Endodermal cell (in vitro differentiated cells): ENCODE measurements around the gene ZDHHC11. TPM values are rescaled to one million over a fixed set of nuclear protein-coding genes. Genes with fewer than 3 reads are reported as not detected.

Experiments used
- DNase-seq: peaks from one replicate; pipeline ENCODE4 v3.0.0-alpha.2; 2017
- H3K27ac ChIP-seq: 2 replicates; pipeline ENCODE4 v1.5.1; 2013; ENCODE audit warnings: mild to moderate bottlenecking, low read depth, low read length, moderate library complexity
- H3K27me3 ChIP-seq: 2 replicates; pipeline ENCODE4 v1.6.1; 2013; ENCODE audit warnings: mild to moderate bottlenecking, low read length, moderate library complexity; ENCODE audit not compliant: insufficient read depth, control insufficient read depth, poor library complexity, severe bottlenecking
- H3K36me3 ChIP-seq: 2 replicates; pipeline ENCODE4 v1.7.0; 2013; ENCODE audit warnings: mild to moderate bottlenecking, low read length, moderate library complexity; ENCODE audit not compliant: control insufficient read depth, insufficient read depth
- H3K4me1 ChIP-seq: one replicate; pipeline ENCODE4 v1.7.0; 2013; ENCODE audit warnings: low read length; ENCODE audit not compliant: control insufficient read depth, insufficient read depth
- H3K4me3 ChIP-seq: 2 replicates; pipeline ENCODE4 v1.5.1; 2013; ENCODE audit warnings: mild to moderate bottlenecking, low read length, moderate library complexity
- H3K9ac ChIP-seq: 2 replicates; pipeline ENCODE4 v1.6.1; 2013; ENCODE audit warnings: mild to moderate bottlenecking, low read length, moderate library complexity; ENCODE audit not compliant: poor library complexity, severe bottlenecking; ENCODE audit errors: extremely low read depth
- H3K9me3 ChIP-seq: 2 replicates; pipeline ENCODE4 v1.6.1; 2013; ENCODE audit warnings: mild to moderate bottlenecking, low read length, moderate library complexity; ENCODE audit not compliant: control insufficient read depth
- H3K27ac Mint-ChIP-seq: 2 replicates; pipeline ENCODE4 v1.8.0; 2020; ENCODE audit warnings: mixed read lengths
- H3K27me3 Mint-ChIP-seq: 2 replicates; pipeline ENCODE4 v1.8.0; 2021; ENCODE audit warnings: mild to moderate bottlenecking, mixed read lengths; ENCODE audit not compliant: insufficient read depth
- H3K36me3 Mint-ChIP-seq: 2 replicates; pipeline ENCODE4 v1.8.0; 2020; ENCODE audit warnings: low read depth, mixed read lengths
- H3K4me1 Mint-ChIP-seq: 2 replicates; pipeline ENCODE4 v1.8.0; 2020; ENCODE audit warnings: mixed read lengths
- H3K4me3 Mint-ChIP-seq: 2 replicates; pipeline ENCODE4 v1.8.0; 2020; ENCODE audit warnings: mild to moderate bottlenecking, moderate library complexity, mixed read lengths
- H3K9me3 Mint-ChIP-seq: 2 replicates; pipeline ENCODE4 v1.8.0; 2020; ENCODE audit warnings: mild to moderate bottlenecking, mixed read lengths
- WGBS, 2 experiments: methylation state at CpG; one replicate each; pipeline versions ENCODE4 v1.1.5 to v1.1.7; 2013; ENCODE audit warnings: missing lambda C conversion rate in 2 of 2, mixed read lengths in 1 of 2; ENCODE audit not compliant: insufficient coverage in 1 of 2, insufficient read length in 1 of 2; 5-methylcytosine and 5-hydroxymethylcytosine counted together
- total RNA-seq, 2 donors: library from RNA; stranded (reverse); fragmentation: NEBNext Ultra II Directional in 1 of 2; extraction: Animal tissue kit (Norgen Biotek cat#: 25700) in 1 of 2; gene quantifications; 2 replicates in 1 of 2; 3 replicates in 1 of 2; pipeline ENCODE4 v1.2.1, GENCODE V29; 2021
- TF ChIP-seq, protein P1 (sequence below): fragments of 200-600 bp; sonication (generic); conservative IDR thresholded peaks from 2 replicates; pipeline ENCODE4 v1.5.0; 2021; ENCODE audit warnings: antibody characterized with exemption, mild to moderate bottlenecking

ZDHHC11 gene
- total RNA-seq, 2 donors from 2014 or later: 10.6 to 28.9 TPM

- Mint-ChIP-seq H3K27me3 (no peaks in the 10 kb centered on the region), H3K36me3 (peaks cover 57% of the 10 kb centered on the region), H3K27ac (peak within 1 kb of the TSS; percentile 96), H3K4me1 (peaks cover 14% of the 10 kb centered on the region), H3K9me3 (no peaks in the 10 kb centered on the region), H3K4me3 (peak within 1 kb of the TSS; percentile 91)
- H3K9ac ChIP-seq: peak within 1 kb of the TSS; percentile 74
- no peaks in the 10 kb centered on the region for H3K9me3 ChIP-seq
- peaks cover 4% of the 10 kb centered on the region for H3K4me1 ChIP-seq
- peaks cover 61% of the 10 kb centered on the region for H3K36me3 ChIP-seq
- no peaks in the 10 kb centered on the region for H3K27me3 ChIP-seq
- TF ChIP-seq, protein P1, sequence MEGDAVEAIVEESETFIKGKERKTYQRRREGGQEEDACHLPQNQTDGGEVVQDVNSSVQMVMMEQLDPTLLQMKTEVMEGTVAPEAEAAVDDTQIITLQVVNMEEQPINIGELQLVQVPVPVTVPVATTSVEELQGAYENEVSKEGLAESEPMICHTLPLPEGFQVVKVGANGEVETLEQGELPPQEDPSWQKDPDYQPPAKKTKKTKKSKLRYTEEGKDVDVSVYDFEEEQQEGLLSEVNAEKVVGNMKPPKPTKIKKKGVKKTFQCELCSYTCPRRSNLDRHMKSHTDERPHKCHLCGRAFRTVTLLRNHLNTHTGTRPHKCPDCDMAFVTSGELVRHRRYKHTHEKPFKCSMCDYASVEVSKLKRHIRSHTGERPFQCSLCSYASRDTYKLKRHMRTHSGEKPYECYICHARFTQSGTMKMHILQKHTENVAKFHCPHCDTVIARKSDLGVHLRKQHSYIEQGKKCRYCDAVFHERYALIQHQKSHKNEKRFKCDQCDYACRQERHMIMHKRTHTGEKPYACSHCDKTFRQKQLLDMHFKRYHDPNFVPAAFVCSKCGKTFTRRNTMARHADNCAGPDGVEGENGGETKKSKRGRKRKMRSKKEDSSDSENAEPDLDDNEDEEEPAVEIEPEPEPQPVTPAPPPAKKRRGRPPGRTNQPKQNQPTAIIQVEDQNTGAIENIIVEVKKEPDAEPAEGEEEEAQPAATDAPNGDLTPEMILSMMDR: no peak
- H3K4me3 ChIP-seq: peak within 1 kb of the TSS; percentile 93
- 0% methylated on average over 2 to 91 of the region's 91 CpGs for WGBS, 2 experiments
- DNase-seq: peak; percentile 92
- peak within 1 kb of the TSS; percentile 84 for H3K27ac ChIP-seq
These were observed 41.8 kb upstream of the ZDHHC11 start, which contains the start of the genes BRD9 and TRIP13 for GRCh38 chr5:892394-893136. BRD9 (minus strand) TSS chr5:892801; CDS start chr5:892657, 144 bp downstream. TRIP13 (plus strand) TSS chr5:892884; CDS start chr5:892999, 115 bp downstream.

DNA sequence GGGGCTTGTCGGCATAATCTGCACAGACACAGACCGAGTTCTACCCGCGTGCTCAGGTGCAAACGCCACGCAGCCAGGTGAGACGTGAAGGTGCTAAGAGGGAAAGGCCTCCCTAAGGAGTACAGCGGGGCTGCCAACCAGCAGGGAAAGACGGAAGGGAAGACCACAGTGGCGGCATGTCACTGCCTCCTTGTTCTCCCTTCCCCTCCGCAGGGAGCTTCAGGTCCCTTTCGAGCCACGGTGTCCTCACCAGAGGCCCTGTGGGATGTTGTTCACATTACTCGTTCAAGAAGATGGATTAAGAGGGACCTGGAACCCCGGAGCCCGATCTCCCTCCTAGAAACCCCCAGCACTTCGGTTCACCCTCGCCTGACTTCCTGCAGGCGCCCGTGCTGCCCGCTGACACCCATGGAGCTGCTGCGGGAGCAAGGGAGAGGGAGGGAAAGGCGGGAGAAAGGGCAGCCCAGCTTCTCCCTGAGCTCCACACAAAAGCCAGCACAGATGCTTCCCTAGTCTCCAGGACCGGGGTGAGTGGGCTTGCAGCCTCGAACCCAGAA, 41.1 kb upstream of the ZDHHC11 start:
- peaks cover 63% of the 10 kb centered on the region for H3K36me3 Mint-ChIP-seq
- H3K27ac ChIP-seq: peak overlapping the region; percentile 84
- H3K9ac ChIP-seq: peak overlapping the region; percentile 74
- no peaks in the 10 kb centered on the region for H3K27me3 Mint-ChIP-seq
- H3K4me3 Mint-ChIP-seq: peak overlapping the region; percentile 91
- H3K4me3 ChIP-seq: peak overlapping the region; percentile 93
- peak overlapping the region; percentile 96 for H3K27ac Mint-ChIP-seq
- H3K4me1 ChIP-seq: peaks cover 4% of the 10 kb centered on the region
- H3K36me3 ChIP-seq: peaks cover 66% of the 10 kb centered on the region
- DNase-seq: peak; percentile 58
- TF ChIP-seq, protein P1: no peak
- H3K27me3 ChIP-seq: no peaks in the 10 kb centered on the region
- no peaks in the 10 kb centered on the region for H3K9me3 ChIP-seq
- WGBS, 2 experiments: 8 to 9% methylated on average over 9 to 25 of the region's 25 CpGs
- no peaks in the 10 kb centered on the region for H3K9me3 Mint-ChIP-seq
- peaks cover 14% of the 10 kb centered on the region for H3K4me1 Mint-ChIP-seq

DNA sequence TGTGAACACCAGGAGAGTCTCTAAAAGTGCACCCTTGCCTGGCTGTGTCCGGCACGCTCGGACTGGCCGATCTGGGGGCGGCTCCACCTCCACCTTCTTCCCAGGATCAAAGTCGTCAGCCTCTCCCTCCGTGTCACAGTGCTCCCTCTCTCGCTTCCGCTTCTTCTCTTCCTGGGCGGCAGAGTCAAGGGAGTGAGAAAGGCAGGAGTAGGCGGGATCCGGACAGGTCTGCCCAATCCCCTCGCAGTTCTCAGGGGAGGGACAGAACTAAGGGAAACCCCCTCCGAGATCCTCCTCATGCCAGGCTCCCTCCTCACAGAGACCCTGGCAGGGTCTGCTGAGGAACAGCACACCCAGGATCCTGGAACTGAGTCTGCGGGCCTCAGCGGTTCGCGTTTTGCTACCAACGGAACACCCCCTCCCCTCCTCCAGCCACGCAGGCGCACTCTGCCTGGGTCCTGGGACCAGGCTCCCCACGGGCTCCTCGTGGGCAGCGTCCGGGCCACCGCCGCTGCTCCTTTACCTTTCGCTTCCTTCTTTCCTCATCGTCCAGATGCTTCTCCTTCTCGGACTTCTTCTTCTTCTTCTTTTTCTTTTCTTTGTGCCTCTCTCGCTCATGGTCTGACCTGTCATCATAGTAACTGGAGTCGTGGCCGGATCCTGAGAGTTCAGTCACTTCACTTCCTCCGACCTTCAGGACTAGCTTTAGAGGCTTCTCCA, 40.5 kb upstream of the ZDHHC11 start:
- Histone ChIP-seq H3K9me3 (no peaks in the 10 kb centered on the region), H3K27ac (no peak overlapping the region), H3K4me3 (peak overlapping the region; percentile 93), H3K9ac (peak overlapping the region; percentile 74), H3K27me3 (no peaks in the 10 kb centered on the region), H3K4me1 (peaks cover 4% of the 10 kb centered on the region), H3K36me3 (peaks cover 66% of the 10 kb centered on the region)
- TF ChIP-seq, protein P1: no peak
- Mint-ChIP-seq H3K4me3 (peak overlapping the region; percentile 91), H3K9me3 (no peaks in the 10 kb centered on the region), H3K36me3 (peaks cover 66% of the 10 kb centered on the region), H3K27ac (peak overlapping the region; percentile 96), H3K4me1 (peaks cover 14% of the 10 kb centered on the region), H3K27me3 (no peaks in the 10 kb centered on the region)
- WGBS, 2 experiments: 56 to 62% methylated on average over 16 to 34 of the region's 34 CpGs
- peak; percentile 79 for DNase-seq
